HepG2 (cell line): ENCODE results near the gene RARRES1. TPM values are rescaled to one million over a fixed set of nuclear protein-coding genes. Genes with fewer than 3 reads are reported as not detected.

ENCODE experiments used
- AHR ChIP-seq: IDR thresholded peaks from 2 replicates; pipeline ENCODE4 v1.6.1; 2018; ENCODE audit warnings: missing genetic modification reagents, missing compliant biosample characterization
- BCL6 ChIP-seq: IDR thresholded peaks from 2 replicates; pipeline ENCODE4 v1.6.1; 2016; ENCODE audit warnings: missing genetic modification reagents, missing compliant biosample characterization
- FOXA3 ChIP-seq: IDR thresholded peaks from 2 replicates; pipeline ENCODE4 v1.6.1; 2016; ENCODE audit warnings: missing genetic modification reagents, missing compliant biosample characterization
- GATAD2A ChIP-seq: IDR thresholded peaks from 2 replicates; pipeline ENCODE4 v1.6.1; 2016
- HDAC2 ChIP-seq: sonication (generic); formaldehyde crosslinking; IDR thresholded peaks from 2 replicates; pipeline ENCODE4 v1.4.0; 2020; ENCODE audit warnings: missing genetic modification reagents
- HNF4A ChIP-seq: sonication (generic); formaldehyde crosslinking; IDR thresholded peaks from 2 replicates; pipeline ENCODE4 v1.4.0; 2020; ENCODE audit warnings: missing genetic modification reagents
- MBNL3 ChIP-seq: fragments of 250-450 bp; sonication (Bioruptor Pico); conservative IDR thresholded peaks from 2 replicates; pipeline ENCODE4 v1.8.0; 2022; ENCODE audit warnings: mild to moderate bottlenecking, inconsistent platforms
- NCOA2 ChIP-seq: sonication (generic); formaldehyde crosslinking; IDR thresholded peaks from 2 replicates; pipeline ENCODE4 v1.8.0; 2022; ENCODE audit warnings: inconsistent platforms
- NR2F6 ChIP-seq, 2 experiments: IDR thresholded peaks; 2 replicates each; pipeline ENCODE4 v1.6.1; 2016; ENCODE audit warnings: antibody characterized with exemption in 1 of 2, mild to moderate bottlenecking in 1 of 2
- SMAD1 ChIP-seq: sonication (generic); formaldehyde crosslinking; IDR thresholded peaks from 2 replicates; pipeline ENCODE4 v1.4.0; 2020; ENCODE audit warnings: missing genetic modification reagents, low read depth, mild to moderate bottlenecking, borderline replicate concordance
- SMAD9 ChIP-seq: sonication (generic); formaldehyde crosslinking; IDR thresholded peaks from 2 replicates; pipeline ENCODE4 v1.5.1; 2020; ENCODE audit warnings: mild to moderate bottlenecking, missing genetic modification reagents
- SOX6 ChIP-seq, 2 experiments: fragments of 450-650 bp in 1 of 2; sonication (generic) in 1 of 2; formaldehyde crosslinking in 1 of 2; IDR thresholded peaks; 2 replicates each; pipeline versions ENCODE4 v1.4.0 to v1.6.1; 2017 to 2020; ENCODE audit warnings: antibody characterized with exemption in 1 of 2, mild to moderate bottlenecking in 1 of 2, missing genetic modification reagents in 1 of 2
- SP5 ChIP-seq: IDR thresholded peaks from 2 replicates; pipeline ENCODE4 v1.6.1; 2016; ENCODE audit warnings: low read depth, borderline replicate concordance
- TEAD3 ChIP-seq: optimal IDR thresholded peaks from 2 replicates; pipeline ENCODE3; 2016; ENCODE audit warnings: borderline replicate concordance
- ZNF383 ChIP-seq: sonication (generic); formaldehyde crosslinking; IDR thresholded peaks from 2 replicates; pipeline ENCODE4 v1.4.0; 2020; ENCODE audit warnings: missing genetic modification reagents, mild to moderate bottlenecking, borderline replicate concordance
- ZNF678 ChIP-seq: sonication (generic); formaldehyde crosslinking; IDR thresholded peaks from 2 replicates; pipeline ENCODE4 v1.4.0; 2020; ENCODE audit warnings: mild to moderate bottlenecking, missing genetic modification reagents
- polyA plus RNA-seq, 8 experiments: library from polyadenylated mRNA; depleted of rRNA in 3 of 8; stranded (reverse) in 7 of 8; unstranded in 1 of 8; fragments of >200 nt; fragmentation: Illumina TruSeq in 4 of 8; extraction: Trizol in 4 of 8; gene quantifications; 2 replicates each; pipeline versions ENCODE4 v1.2.1 to v1.2.3, GENCODE V29; 2011 to 2016; ENCODE audit warnings: low read depth in 4 of 8, missing spikeins in 1 of 8, mixed read lengths in 1 of 8; ENCODE audit not compliant: insufficient read depth in 1 of 8
- total RNA-seq, 5 experiments: library from RNA; depleted of rRNA; stranded (reverse); fragments of >200 nt; fragmentation: Illumina TruSeq; extraction: Trizol; gene quantifications; 2 replicates each; pipeline ENCODE4 v1.2.3, GENCODE V29; 2016; ENCODE audit warnings: low read depth in 1 of 5
- TF ChIP-seq, protein P1 (sequence below): sonication (generic); formaldehyde crosslinking; IDR thresholded peaks from 2 replicates; pipeline ENCODE4 v1.4.0; 2020; ENCODE audit warnings: missing genetic modification reagents
- TF ChIP-seq, protein P2 (sequence below): sonication (generic); formaldehyde crosslinking; IDR thresholded peaks from 2 replicates; pipeline ENCODE4 v1.9.0; 2021; ENCODE audit warnings: missing genetic modification reagents, borderline replicate concordance
- TF ChIP-seq, protein P3 (sequence below): fragments of 450-650 bp; IDR thresholded peaks from 2 replicates; pipeline ENCODE4 v1.6.1; 2017
- TF ChIP-seq, protein P4 (sequence below): sonication (generic); formaldehyde crosslinking; IDR thresholded peaks from 2 replicates; pipeline ENCODE4 v1.9.0; 2021; ENCODE audit warnings: mild to moderate bottlenecking, missing genetic modification reagents

Gene RARRES1
- total and polyA plus RNA-seq, 2 of the 13 experiments (the other 11 are each of a cell fraction or from before 2014, with no cell fraction given), result not detected

DNA sequence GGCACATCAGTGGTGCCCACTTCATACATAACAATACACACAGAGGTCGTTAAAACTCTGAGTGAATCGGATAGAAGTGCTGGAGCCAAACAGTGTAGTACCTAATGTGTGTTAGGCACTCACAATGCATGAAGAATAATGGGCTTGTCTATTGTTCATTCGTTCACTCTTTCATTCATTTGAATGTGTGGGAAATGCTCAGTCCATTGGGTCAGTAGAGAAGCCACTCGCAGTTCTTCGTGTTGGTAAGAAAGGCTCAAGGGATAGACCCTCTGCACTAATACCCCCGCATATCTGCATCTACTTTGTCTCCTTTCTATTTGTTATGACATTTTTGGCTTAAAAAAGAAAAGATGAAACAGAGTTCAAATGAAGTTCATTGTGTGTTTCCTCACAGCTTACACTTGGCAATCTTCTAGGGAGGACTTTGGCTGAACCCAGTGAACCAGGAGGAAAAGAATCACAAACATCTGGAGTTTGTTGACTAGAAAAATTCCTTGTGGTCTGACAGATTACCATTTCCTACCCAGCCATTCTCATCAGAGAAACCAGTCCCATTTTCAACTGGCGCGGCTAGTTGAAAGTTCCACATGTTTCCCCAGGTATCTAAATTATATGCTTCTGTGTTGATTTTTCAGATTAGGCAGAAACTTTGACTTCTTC, 36.8 kb upstream of the RARRES1 start (continued):
- TF ChIP-seq, protein P1, sequence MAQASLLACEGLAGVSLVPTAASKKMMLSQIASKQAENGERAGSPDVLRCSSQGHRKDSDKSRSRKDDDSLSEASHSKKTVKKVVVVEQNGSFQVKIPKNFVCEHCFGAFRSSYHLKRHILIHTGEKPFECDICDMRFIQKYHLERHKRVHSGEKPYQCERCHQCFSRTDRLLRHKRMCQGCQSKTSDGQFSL (CRISPR knock-in tag), result no peak
- no peak for TF ChIP-seq ZNF383 (CRISPR knock-in tag)
- TF ChIP-seq FOXA3, result peak; percentile 54; the same call in 1 of the 2 replicates
- TF ChIP-seq, protein P2, sequence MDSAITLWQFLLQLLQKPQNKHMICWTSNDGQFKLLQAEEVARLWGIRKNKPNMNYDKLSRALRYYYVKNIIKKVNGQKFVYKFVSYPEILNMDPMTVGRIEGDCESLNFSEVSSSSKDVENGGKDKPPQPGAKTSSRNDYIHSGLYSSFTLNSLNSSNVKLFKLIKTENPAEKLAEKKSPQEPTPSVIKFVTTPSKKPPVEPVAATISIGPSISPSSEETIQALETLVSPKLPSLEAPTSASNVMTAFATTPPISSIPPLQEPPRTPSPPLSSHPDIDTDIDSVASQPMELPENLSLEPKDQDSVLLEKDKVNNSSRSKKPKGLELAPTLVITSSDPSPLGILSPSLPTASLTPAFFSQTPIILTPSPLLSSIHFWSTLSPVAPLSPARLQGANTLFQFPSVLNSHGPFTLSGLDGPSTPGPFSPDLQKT, result no peak
- no peak for TF ChIP-seq SMAD9 (CRISPR knock-in tag)
- TF ChIP-seq HDAC2 (CRISPR knock-in tag), result no peak
- peak; percentile 69 for TF ChIP-seq NCOA2 (CRISPR knock-in tag)
- TF ChIP-seq SOX6 (IDR thresholded peaks at IDR 0.05), result no peak
- peak; percentile 61; the same call in 1 of the 2 replicates for TF ChIP-seq SOX6 (CRISPR knock-in tag; IDR thresholded peaks at IDR 0.05)
- peak; percentile 46; the same call in 1 of the 2 replicates for TF ChIP-seq GATAD2A (CRISPR knock-in tag)
- no peak for TF ChIP-seq NR2F6 (IDR thresholded peaks at IDR 0.05)
- TF ChIP-seq NR2F6 (CRISPR knock-in tag; IDR thresholded peaks at IDR 0.05), result no peak
- TF ChIP-seq AHR (CRISPR knock-in tag), result no peak
- no peak for TF ChIP-seq ZNF678 (CRISPR knock-in tag)
- peak; percentile 73 for TF ChIP-seq TEAD3 (CRISPR knock-in tag)
- TF ChIP-seq, protein P3, sequence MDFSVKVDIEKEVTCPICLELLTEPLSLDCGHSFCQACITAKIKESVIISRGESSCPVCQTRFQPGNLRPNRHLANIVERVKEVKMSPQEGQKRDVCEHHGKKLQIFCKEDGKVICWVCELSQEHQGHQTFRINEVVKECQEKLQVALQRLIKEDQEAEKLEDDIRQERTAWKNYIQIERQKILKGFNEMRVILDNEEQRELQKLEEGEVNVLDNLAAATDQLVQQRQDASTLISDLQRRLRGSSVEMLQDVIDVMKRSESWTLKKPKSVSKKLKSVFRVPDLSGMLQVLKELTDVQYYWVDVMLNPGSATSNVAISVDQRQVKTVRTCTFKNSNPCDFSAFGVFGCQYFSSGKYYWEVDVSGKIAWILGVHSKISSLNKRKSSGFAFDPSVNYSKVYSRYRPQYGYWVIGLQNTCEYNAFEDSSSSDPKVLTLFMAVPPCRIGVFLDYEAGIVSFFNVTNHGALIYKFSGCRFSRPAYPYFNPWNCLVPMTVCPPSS, result no peak
- TF ChIP-seq BCL6 (CRISPR knock-in tag), result peak; percentile 61
- TF ChIP-seq, protein P4, sequence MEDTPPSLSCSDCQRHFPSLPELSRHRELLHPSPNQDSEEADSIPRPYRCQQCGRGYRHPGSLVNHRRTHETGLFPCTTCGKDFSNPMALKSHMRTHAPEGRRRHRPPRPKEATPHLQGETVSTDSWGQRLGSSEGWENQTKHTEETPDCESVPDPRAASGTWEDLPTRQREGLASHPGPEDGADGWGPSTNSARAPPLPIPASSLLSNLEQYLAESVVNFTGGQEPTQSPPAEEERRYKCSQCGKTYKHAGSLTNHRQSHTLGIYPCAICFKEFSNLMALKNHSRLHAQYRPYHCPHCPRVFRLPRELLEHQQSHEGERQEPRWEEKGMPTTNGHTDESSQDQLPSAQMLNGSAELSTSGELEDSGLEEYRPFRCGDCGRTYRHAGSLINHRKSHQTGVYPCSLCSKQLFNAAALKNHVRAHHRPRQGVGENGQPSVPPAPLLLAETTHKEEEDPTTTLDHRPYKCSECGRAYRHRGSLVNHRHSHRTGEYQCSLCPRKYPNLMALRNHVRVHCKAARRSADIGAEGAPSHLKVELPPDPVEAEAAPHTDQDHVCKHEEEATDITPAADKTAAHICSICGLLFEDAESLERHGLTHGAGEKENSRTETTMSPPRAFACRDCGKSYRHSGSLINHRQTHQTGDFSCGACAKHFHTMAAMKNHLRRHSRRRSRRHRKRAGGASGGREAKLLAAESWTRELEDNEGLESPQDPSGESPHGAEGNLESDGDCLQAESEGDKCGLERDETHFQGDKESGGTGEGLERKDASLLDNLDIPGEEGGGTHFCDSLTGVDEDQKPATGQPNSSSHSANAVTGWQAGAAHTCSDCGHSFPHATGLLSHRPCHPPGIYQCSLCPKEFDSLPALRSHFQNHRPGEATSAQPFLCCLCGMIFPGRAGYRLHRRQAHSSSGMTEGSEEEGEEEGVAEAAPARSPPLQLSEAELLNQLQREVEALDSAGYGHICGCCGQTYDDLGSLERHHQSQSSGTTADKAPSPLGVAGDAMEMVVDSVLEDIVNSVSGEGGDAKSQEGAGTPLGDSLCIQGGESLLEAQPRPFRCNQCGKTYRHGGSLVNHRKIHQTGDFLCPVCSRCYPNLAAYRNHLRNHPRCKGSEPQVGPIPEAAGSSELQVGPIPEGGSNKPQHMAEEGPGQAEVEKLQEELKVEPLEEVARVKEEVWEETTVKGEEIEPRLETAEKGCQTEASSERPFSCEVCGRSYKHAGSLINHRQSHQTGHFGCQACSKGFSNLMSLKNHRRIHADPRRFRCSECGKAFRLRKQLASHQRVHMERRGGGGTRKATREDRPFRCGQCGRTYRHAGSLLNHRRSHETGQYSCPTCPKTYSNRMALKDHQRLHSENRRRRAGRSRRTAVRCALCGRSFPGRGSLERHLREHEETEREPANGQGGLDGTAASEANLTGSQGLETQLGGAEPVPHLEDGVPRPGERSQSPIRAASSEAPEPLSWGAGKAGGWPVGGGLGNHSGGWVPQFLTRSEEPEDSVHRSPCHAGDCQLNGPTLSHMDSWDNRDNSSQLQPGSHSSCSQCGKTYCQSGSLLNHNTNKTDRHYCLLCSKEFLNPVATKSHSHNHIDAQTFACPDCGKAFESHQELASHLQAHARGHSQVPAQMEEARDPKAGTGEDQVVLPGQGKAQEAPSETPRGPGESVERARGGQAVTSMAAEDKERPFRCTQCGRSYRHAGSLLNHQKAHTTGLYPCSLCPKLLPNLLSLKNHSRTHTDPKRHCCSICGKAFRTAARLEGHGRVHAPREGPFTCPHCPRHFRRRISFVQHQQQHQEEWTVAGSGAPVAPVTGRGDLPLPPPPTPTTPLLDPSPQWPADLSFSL (CRISPR knock-in tag), result no peak; the same call in 1 of the 2 replicates
- peak; percentile 77 for TF ChIP-seq HNF4A
- no peak for TF ChIP-seq MBNL3 (CRISPR knock-in tag)
- TF ChIP-seq SP5, result no peak
- TF ChIP-seq SMAD1 (CRISPR knock-in tag), result no peak
